HG03196 (cell line): ENCODE results near the gene LRRC3C.
A peak's percentile ranks its signal among the peaks of the same experiment; 100 is the strongest.

Source experiments
- ATAC-seq: cut with Tn5 transposase; IDR thresholded peaks from one replicate; pipeline ENCODE4 v1.9.1; 2021; ENCODE audit not compliant: unreplicated experiment

The LRRC3C gene

DNA sequence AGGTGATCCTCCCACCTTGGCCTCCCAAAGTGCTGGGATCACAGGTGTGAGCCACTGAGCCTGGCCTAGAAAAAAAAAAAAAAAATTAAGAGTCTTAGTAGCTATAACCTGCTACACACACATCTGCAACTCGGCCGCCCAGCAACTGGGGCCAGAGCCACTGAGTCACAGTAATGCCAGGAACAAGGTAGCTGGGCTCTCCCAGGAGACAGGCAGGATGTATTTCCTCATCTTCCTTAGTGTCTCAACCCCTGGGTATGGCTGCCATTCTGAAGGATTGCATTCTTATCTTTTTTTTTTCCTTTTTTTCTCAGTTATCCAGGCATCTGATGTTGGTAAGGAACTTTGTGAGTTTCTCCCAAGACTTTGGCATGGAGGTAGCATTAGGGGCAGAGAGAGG is 46.0 kb downstream of the LRRC3C start:
- ATAC-seq, result no peak

DNA sequence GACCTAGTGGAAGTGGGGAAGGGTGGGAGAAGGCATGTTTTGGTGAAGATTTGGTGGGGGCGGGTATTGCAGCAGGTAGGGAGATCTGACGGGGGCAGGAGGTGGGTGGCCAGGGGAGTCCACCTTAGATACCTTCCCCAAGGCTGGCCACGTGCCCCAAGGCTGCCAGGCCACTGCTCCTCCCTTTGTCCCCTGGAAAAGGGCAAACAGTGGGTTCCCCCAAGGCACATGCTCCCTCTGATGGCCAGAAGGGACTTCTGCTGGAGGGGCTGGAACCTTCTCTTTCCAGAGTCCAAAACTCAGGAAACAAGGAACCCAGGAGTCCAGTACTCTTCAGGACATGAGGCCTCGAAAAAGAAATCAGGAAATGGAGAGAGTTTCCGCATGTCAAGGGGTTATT is 46.9 kb downstream of the LRRC3C start:
- ATAC-seq, result no peak

DNA sequence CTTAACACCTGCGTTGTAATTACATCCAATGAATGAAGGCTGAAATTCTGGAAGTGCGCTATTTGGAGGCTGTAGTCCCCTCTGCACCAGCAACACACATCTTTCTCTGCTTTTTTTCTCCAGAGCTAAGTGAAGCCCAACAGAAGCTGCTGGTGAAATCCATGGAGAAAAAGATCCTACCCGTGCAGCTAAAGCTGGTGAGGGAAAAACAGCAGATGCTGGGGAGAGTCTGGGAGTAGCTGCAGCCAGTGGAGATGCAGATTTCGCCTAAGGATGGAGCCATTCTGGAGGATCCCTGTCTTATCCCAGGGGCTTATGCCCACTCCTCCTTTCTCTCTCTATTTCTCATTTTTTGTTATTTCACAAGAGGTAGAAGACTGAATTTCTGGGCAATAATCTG is 48.3 kb downstream of the LRRC3C start:
- no peak for ATAC-seq

DNA sequence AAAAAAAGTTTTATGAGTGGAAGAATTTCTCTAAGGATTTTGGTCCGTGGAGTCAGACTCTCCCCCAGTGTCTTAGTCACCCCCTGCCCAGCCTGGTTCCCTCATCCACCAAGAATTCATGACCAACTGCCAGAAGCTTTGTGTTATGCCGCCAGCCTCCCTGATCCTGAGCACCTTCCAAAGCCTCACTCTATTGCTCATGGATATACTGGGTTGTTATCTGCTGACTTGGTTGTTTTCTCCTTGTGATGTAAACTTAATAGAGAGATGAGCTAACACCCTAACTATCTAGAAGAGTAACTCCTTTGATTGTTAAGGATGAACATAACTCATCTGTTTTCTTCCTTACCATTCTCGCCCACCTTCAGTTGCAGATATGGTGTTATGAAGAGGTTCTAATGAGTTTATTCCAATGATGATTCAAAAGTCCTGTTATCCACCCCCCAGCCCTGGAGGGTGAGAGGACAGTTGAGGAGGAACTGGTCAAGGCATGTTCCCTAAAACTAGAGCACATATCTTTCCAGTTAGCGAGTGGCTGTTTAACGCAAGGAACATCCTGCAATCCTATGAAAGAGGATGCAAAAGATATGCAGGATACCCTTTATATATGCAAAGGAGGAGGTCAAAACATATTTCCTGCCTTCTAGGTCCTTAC is 51.6 kb downstream of the LRRC3C start:
- no peak for ATAC-seq

DNA sequence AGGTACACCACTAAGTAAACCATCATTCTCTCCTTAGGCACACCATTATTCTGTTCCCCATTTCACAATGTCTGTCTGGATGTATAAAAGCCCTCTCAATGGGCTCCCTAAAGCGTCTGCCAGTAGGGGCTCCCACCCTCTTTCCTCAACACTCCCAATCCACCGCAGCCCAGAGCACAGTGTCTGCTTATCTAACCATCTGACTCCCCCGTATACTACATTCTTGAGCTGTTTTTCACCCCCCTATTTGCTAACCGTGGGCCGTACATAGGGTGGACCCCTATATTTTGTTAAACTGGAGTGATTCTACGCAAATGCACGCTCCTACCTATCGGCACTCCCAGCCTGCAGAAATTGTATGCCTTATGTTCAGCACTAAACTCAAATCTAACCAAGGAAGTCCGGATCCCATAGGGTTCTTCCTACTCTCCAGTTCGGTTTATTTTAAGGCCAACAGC is 52.4 kb downstream of the LRRC3C start:
- ATAC-seq, result no peak

DNA sequence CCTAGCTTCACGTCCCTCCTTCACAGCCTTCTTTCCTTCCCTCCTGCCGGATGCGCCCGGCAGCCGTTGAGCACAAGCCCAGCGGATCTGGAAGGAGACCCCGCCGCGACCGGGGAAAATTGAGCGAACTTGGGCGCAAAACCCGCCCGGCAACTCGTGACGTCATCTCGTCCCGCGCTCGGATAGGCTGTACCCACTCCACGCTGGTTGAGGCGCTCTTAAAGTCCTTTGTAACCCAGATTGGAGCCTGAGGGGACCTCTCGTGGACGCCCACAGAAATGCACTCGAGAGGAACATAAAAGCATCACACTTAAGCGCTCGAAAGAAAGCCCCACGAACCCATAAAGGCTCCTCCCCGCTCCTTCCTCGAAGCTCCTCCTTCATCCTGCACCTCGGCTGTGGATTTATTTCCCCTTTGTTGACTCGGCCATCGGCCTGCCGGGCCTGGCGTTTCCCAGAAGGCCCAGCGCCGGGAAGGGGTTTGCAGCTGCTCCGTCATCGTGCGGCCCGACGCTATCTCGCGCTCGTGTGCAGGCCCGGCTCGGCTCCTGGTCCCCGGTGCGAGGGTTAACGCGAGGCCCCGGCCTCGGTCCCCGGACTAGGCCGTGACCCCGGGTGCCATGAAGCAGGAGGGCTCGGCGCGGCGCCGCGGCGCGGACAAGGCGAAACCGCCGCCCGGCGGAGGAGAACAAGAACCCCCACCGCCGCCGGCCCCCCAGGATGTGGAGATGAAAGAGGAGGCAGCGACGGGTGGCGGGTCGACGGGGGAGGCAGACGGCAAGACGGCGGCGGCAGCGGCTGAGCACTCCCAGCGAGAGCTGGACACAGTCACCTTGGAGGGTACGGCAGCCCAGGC is 53.0 kb downstream of the LRRC3C start, which contains the start of gene PSMD3:
TSS of gene PSMD3 (plus strand) at position 457 of the 856 bp plus-strand sequence. CDS start at position 621, 164 bp downstream.
- ATAC-seq, result peak; percentile 92

DNA sequence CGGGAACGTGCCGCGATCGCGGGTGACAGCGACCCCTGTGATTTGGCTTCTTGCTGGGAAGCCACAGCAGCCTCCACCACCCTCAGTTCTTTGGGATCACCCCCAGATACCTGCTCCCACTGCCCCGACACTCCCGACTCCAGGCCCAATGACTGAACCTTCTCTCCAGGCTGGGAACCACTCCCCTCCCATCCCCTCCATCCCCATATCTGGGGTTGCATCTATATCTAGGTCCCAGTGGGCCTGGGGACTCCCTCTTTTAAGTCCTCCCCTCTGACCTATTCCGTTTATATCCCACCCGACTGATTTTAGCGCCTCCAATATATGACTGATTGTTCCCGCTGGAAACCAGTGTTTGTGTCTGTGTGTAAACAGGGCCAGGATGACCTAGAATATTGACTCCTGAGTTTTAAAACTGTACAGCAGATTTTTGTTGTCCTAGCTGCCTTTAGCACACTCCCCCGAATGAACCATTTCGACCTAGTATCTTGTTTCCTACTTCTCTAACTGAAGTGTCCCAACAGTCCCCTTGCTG is 53.7 kb downstream of the LRRC3C start:
- ATAC-seq, result no peak

DNA sequence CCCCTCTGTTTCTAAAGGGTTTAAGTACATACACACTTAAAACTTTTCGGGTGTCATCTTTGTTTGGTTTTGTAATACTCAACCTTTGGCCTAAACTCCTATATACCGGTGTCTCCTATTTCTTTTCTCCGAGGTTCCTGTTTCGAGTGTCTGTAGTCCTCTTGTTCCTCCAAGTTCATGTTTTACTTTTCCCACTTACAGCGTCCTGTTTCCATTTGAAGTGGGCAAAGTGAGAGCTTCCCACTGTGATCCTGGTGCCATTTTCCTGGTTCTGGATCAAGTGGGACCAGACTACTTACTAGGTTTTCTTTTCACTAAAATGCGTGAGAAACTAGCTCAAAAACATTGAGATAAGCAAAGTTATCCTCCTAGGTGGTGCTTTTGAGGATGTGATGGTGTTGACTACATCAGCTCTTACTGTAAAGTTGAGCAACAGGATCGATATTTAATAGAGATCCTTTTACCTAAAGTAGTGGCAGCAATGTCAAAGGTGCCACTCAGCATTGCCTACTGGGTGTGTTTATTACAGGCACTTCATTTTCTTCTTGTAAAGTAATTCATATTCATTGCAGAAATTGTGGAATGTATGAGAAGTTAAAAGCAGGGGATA is 54.3 kb downstream of the LRRC3C start:
- ATAC-seq, result no peak

DNA sequence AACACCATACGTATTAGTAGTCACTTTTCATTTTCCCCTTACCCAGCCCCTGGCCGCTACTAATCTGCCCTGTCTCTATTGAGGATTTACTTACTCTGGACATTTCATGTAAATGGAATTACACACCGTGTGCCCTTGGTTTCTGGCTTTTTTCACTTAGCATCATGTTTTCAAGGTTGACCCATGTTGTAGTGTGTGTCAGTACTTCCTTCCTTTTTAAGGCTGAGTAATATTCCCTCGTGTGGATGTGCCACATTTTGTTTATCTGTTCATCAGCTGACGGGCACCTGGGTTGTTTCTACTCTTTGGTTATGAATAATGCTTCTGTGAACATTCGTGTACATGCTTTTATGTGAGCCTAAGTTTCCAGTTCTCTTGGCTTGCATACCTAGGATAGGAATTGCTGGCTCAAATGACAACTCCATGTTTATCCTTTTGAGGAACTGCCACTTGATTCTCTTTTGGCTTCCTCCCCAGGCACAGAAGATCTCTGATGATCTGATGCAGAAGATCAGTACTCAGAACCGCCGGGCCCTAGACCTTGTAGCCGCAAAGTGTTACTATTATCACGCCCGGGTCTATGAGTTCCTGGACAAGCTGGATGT is 60.8 kb downstream of the LRRC3C start:
- no peak for ATAC-seq

DNA sequence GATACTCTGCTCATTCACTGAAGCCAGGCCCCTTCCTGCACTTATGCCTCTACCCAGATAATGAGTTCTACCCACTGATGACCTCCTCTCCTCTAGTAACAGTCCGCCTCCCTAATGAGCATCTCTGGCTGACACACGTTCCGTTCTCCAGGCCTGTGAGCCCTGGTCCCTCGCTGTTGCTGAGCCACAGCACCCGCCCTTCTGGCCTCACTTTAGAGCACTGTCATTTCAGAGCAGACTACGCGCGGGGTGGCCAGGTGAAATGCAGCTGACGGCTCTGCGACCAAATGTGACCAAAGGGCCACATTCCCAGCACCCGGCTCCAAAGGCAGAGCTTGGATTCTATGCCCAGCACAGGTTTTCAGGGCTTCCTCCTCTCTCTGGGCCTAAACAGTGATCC is 66.9 kb downstream of the LRRC3C start:
- no peak for ATAC-seq
